Stimulated activated CD4-positive, alpha-beta T cell treated with anti-CD3 and anti-CD28 coated beads, Interleukin-12 subunit alpha, Interleukin-12 subunit beta, amount 100 ng/mL, for 48 hours (primary cell): ENCODE data around the gene APLP2.

ENCODE experiments used
- DNase-seq, 3 donors: peaks; one replicate each; pipeline ENCODE4 v3.0.0-alpha.2; 2020; ENCODE audit warnings: low read depth in 2 of 3, low spot score in 1 of 3

Gene APLP2

DNA sequence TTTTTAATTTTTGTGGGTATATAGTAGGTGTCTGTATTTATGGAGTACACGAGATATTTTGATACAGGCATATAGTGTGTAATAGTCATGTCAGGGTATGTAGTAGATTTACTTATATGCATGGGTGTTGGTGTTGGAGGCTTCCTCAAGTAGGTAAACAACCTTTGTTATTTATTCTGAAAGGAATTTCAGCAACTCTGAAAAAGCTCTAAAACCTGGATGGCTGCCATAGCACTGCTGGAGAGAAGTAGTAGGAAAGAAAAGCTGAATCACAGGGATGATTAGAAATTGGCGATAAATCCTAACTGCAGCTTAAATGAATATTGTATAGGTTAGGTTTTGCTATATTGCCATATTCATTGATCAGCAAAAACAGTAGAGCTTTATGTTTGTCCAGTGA lies 45.5 kb downstream of the APLP2 start:
- no peak for DNase-seq

- DNase-seq = no peak
Observed at GRCh38 chr11:130118165-130118564, 48.5 kb downstream of the APLP2 start.

DNA sequence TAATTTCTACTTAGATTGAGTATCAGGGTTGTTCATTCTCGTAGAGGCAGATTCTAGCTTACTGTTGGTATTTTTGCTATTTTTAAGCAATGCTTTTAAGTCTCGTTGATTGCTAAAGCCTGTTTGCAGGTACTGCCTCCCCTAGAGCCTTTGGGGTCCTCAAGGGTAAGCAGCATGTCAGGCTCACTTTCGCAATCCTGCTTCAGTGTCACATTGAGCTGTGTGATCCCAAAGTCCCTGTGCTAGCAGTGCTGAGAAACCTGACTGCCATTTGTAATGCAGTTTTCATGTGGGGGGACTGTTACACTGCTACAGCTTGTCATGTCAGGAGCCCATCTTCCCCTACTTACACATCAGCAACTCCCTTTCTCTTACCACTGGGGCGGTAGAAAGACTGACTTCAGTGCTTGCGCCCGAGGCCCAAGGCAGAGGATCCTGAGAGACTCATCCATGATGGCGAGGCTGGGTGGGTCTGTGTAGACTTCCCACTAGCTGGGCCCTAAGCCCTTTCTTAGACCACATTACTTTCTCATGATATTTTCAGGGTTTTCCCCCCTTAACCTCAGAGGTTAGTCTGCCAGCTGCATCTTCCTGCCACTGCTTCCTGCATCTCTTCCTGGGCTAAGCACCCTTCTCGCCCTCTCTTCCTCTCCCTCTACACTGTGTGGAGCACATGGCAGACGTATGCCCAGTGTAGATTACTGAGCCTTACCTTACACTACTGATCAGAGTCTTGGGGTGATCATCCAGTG lies 49.1 kb downstream of the APLP2 start:
- peak in 1 of 3 donors; percentile 1 for DNase-seq

DNA sequence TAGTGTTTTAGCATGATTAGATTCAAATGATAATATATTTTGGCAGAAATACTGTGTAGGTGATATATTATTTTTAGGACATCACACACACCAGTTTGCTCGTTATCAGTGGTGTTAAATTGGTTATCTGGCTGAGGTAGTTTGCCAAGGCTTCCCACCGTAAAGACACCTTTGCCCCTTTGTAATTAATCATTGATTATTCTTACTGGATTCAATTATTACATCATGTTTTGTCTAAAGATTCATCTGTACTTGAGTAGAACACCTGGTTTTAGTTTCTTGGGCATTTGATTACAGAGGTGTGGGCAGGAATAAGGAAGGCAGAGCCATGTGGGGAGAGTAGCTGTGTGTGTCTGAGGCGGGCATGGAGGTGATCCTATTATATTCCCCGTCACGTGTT lies 50.4 kb downstream of the APLP2 start:
- no peak for DNase-seq

DNA sequence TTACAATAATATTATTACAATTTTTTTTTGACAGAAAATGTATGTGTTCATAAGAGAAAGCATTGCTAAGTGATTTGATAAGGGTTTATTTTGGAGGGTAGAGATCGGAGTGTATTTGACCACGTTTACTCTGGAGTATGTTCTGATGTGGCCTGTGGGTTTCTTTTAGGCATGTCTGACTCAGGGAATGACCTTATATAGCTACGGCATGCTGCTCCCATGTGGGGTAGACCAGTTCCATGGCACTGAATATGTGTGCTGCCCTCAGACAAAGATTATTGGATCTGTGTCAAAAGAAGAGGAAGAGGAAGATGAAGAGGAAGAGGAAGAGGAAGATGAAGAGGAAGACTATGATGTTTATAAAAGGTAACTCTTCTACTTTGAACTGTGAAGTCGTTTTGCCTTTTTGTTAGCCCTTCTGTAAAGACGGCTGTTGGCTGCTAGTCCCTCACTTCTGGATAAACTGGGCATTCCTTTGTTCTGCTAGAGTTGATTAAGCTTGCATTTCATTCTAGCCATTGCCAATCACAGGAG lies 51.8 kb downstream of the APLP2 start:
- DNase-seq = peak in 1 of 3 donors; percentile 6

DNA sequence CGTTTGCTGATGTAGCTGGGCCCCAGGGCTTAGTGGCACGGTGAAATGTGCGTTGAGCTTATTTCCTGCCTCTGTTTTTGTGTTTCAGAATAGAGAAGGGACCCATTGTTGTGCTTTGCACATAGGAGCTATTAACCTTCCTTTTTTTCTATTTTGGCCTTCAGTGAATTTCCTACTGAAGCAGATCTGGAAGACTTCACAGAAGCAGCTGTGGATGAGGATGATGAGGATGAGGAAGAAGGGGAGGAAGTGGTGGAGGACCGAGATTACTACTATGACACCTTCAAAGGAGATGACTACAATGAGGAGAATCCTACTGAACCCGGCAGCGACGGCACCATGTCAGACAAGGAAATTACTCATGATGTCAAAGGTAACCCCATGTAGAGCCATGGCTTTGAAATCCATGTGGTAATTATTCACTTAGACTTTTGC lies 52.5 kb downstream of the APLP2 start:
- peak; percentile 20 to 26 (median 25) for DNase-seq

- no peak for DNase-seq
Observed at GRCh38 chr11:130123414-130124040, 53.8 kb downstream of the APLP2 start.

- DNase-seq = no peak
Observed at GRCh38 chr11:130124096-130124495, 54.4 kb downstream of the APLP2 start.

- no peak for DNase-seq
Observed at GRCh38 chr11:130125638-130126037, 55.9 kb downstream of the APLP2 start.

- DNase-seq = no peak
Observed at GRCh38 chr11:130126516-130126915, 56.8 kb downstream of the APLP2 start.

DNA sequence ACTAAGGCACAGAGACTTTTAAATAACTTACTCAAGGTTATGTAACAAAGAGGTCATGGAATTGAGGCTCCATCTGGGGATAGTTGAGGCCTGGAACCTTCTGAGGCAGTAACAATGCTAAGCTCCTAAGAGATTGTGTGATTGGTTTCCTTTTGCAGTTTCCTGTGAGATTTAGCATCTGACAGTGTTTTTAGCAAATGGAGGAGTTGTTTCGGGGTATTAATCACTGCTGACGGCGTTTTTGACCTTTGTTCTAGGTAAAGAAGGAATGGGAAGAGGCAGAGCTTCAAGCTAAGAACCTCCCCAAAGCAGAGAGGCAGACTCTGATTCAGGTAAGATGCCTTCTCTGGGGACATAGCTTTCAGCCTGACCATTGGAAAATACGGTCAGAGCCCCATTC lies 57.8 kb downstream of the APLP2 start:
- no peak for DNase-seq

GRCh38 chr11:130128626-130129025 lies 58.9 kb downstream of the APLP2 start:
- DNase-seq = no peak

- DNase-seq = no peak
Observed at GRCh38 chr11:130129922-130130321, 60.2 kb downstream of the APLP2 start.

DNA sequence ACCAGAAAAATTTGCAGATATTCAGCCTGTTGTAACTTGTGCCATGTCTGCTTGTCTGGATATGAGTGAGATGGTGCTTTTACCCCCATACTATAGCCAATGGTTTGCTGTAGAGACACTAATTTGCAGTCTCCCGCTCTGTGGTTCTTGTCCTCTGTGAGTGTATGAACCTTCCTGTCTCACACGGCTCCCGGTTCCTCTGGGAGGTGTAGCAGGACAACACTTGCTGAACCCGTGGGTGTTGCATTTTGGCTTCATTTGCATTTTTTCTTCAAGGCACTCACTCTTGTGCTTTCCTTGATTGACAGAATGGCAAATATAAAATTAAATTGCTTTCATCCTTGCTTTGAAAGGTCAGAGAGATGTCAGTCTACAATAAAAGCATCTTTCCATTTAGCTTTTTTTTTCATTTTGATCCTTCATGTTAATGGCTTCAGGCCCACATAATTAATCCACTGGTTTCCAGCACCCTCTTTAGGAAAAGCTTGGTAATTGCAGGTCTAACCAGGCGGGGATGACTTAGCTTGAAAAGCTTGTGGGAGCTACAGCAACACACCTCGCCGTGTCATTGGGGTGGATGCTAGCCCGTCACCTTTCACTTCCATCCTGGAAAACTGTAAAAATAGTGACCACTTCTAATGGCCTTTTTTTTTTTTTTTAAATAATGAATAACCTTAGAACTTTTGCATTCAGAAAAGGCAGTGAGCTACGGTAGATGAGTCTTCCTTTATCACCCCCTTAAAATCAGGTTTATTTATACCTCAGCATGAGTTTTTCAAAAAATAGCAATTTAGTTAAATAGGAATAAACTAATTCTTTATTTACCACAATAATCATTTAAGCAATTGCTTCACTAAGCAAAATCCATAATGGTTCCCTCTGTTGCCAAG lies 62.5 kb downstream of the APLP2 start:
- DNase-seq = peak; percentile 18 to 56 (median 29)

DNA sequence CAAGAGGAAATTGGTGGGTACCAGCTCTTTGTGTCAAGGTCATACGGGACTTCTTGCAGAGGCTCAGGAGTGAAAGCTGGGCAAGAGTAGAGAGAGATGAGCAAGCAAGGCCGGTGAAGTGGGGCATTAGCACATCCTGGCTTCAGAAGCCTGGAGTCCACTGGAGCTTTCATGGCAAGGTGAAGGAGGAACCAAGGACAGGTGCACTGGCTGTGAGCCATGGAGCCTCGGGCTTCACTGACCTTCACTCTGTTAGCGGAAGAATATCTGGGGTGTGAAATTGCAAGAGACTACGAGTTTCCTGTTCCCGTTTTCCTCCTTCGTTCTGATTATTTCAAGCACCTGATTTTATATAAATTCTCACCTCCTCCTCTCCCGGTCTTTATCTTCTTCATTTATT lies 64.0 kb downstream of the APLP2 start:
- DNase-seq = no peak

DNA sequence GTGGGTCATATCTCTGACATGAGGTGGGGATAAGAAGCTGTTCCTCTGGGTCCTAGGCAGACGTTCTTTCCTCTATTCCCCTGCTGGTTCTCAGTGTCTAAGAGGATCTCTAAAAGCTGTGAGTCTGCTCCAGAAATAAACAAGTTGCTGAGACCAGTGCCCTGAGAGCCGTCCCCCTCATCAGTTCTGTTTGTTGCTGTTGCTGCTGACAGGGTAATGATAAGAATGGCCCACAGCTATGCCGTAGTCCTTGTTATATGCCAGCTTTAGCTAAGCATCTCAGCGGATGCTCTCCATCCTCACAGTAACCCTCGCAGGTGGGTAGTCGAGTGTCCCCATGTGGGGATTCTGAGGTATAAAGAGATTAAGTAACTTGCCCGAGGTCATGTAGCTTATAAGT lies 66.4 kb downstream of the APLP2 start:
- no peak for DNase-seq

- DNase-seq = no peak
Observed at GRCh38 chr11:130137999-130138398, 68.3 kb downstream of the APLP2 start.

- DNase-seq = no peak
Observed at GRCh38 chr11:130139401-130139800, 69.7 kb downstream of the APLP2 start.

DNA sequence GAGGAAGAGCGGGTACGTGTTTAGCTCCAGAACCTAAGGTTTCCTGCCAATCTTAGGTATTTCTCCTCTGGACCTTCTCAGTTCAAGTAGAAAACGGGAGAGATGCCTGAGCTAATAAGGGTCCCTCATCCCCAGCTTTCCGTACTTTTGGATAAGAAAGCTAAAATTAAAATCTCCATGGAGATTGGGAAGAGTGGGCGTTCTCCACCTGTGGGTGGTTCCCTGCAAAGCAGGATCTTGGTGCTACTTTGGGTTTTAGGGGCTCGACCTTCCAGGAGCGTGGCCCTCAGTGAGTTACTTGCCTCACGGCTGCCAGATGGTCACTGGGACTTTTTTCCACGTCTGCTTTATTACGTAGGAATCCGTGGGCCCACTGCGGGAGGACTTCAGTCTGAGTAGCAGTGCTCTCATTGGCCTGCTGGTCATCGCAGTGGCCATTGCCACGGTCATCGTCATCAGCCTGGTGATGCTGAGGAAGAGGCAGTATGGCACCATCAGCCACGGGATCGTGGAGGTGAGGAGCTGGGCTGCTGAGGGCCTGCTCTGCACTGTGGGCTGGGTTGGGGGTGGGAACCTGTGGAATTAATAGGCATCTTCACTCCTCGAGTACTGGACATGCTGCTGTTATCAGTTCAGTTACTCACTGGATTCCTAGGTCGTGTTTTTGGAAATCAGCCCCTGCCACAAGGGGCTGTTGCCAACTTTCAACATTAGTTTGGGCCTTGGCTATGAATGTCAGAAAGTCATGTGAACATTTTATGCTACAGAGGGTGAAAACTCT lies 72.1 kb downstream of the APLP2 start:
- DNase-seq = no peak

DNA sequence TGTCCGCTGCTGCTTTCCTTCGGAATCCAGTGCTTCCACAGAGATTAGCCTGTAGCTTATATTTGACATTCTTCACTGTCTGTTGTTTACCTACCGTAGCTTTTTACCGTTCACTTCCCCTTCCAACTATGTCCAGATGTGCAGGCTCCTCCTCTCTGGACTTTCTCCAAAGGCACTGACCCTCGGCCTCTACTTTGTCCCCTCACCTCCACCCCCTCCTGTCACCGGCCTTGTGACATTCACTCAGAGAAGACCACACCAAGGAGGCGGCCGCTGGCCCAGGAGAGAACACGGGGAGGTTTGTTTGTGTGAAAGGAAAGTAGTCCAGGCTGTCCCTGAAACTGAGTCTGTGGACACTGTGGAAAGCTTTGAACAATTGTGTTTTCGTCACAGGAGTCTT lies 74.4 kb downstream of the APLP2 start:
- no peak for DNase-seq

DNA sequence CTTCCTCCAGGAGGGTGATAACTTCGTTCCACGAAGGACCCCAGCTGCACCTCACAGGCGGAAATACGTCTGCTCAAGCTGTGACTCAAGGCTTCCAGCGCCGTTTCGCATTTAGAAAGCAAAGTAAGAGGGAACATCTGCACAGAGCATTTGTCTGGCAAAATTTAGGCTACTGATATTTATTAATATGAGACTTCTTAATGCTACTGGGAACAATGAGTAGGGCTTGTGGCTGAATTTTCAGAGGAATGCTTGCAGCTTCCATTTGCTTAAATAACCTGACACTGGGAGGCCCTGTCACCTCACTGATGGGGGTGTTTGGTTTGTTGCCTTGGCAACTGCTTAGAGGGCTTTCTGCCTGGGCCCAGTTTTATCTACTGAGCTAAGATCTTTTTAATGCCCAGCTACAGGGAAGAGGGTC lies 75.2 kb downstream of the APLP2 start:
- no peak for DNase-seq
